IMR-90 (cell line): Measurements from ENCODE around the gene MUC5AC. TPM values are rescaled to one million over a fixed set of nuclear protein-coding genes. Genes with fewer than 3 reads are reported as not detected.

Experiments
- ATAC-seq: fragments of 200-7000 bp; cut with Tn5 transposase; 2 replicates; pipeline ENCODE4 v1.9.1; 2020; ENCODE audit warnings: low read depth, mild to moderate bottlenecking, moderate library complexity
- BruUV-seq: library from RNA; stranded (reverse); fragments of 400-500 nt; replicated peaks from 2 replicates; lab custom pipeline; 2021; lab: Mats Ljungman, UMichigan
- CTCF ChIA-PET: fragments of 300-600 bp; formaldehyde crosslinking; extraction: SDS; loops from one replicate; lab custom pipeline; 2021; ENCODE audit warnings: antibody characterized with exemption; lab: Yijun Ruan, JAX
- POLR2A ChIA-PET: fragments of 300-600 bp; sonication (Branson Sonifier 250); formaldehyde crosslinking; loops from one replicate; lab custom pipeline; 2022; ENCODE audit warnings: antibody characterized with exemption; ENCODE audit not compliant: unreplicated experiment; lab: Charles Lee
- DNase-seq: peaks from one replicate; pipeline ENCODE4 v3.0.0; 2013
- H2AFZ ChIP-seq: replicated peaks from 2 replicates; pipeline ENCODE3; 2013; ENCODE audit warnings: low read length, mild to moderate bottlenecking; ENCODE audit not compliant: poor library complexity
- H2AK5ac ChIP-seq: 2 replicates; pipeline ENCODE4 v1.6.1; 2013; ENCODE audit warnings: low read depth, low read length, inconsistent platforms
- H2AK9ac ChIP-seq: replicated peaks from 2 replicates; pipeline ENCODE3; 2013; ENCODE audit warnings: mild to moderate bottlenecking, low read depth, low read length, moderate library complexity; ENCODE audit not compliant: poor library complexity
- H2BK120ac ChIP-seq: 2 replicates; pipeline ENCODE4 v1.6.1; 2013; ENCODE audit warnings: low read depth, low read length, inconsistent platforms
- H2BK15ac ChIP-seq: 3 replicates; pipeline ENCODE4 v1.6.1; 2013; ENCODE audit warnings: low read depth, low read length, inconsistent platforms
- H2BK20ac ChIP-seq: 2 replicates; pipeline ENCODE4 v1.6.1; 2013; ENCODE audit warnings: low read depth, mild to moderate bottlenecking, inconsistent platforms, low read length, moderate library complexity
- H2BK5ac ChIP-seq: 2 replicates; pipeline ENCODE4 v1.6.1; 2013; ENCODE audit warnings: mild to moderate bottlenecking, low read depth, low read length, inconsistent platforms; ENCODE audit not compliant: poor library complexity, severe bottlenecking
- H3K14ac ChIP-seq: replicated peaks from 2 replicates; pipeline ENCODE4 v1.6.1; 2013; ENCODE audit warnings: low read depth, low read length, inconsistent platforms
- H3K18ac ChIP-seq: 2 replicates; pipeline ENCODE4 v1.6.1; 2013; ENCODE audit warnings: low read depth, low read length, control low read depth
- H3K23ac ChIP-seq: 2 replicates; pipeline ENCODE4 v1.6.1; 2013; ENCODE audit warnings: low read depth, low read length, inconsistent platforms
- H3K27ac ChIP-seq: 2 replicates; pipeline ENCODE4 v1.5.1; 2013; ENCODE audit warnings: mild to moderate bottlenecking, control low read depth, low read length; ENCODE audit not compliant: insufficient read depth
- H3K27me3 ChIP-seq: 2 replicates; pipeline ENCODE4 v1.6.1; 2013; ENCODE audit warnings: low read length; ENCODE audit not compliant: control insufficient read depth, insufficient read depth
- H3K36me3 ChIP-seq: 2 replicates; pipeline ENCODE4 v1.6.1; 2013; ENCODE audit warnings: low read length, mixed read lengths; ENCODE audit not compliant: control insufficient read depth, insufficient read depth
- H3K4ac ChIP-seq: 2 replicates; pipeline ENCODE4 v1.6.1; 2013; ENCODE audit warnings: low read depth, low read length, inconsistent platforms
- H3K4me1 ChIP-seq: 2 replicates; pipeline ENCODE4 v1.6.1; 2013; ENCODE audit warnings: low read length, mixed read lengths; ENCODE audit not compliant: control insufficient read depth, insufficient read depth
- H3K4me2 ChIP-seq: 2 replicates; pipeline ENCODE4 v1.6.1; 2013; ENCODE audit warnings: low read depth, mild to moderate bottlenecking, control low read depth, low read length, moderate library complexity
- H3K4me3 ChIP-seq: 2 replicates; pipeline ENCODE4 v1.5.1; 2013; ENCODE audit warnings: low read depth, mild to moderate bottlenecking, control low read depth, low read length, moderate library complexity; ENCODE audit not compliant: insufficient read depth
- H3K56ac ChIP-seq: 2 replicates; pipeline ENCODE4 v1.6.1; 2013; ENCODE audit warnings: low read length, inconsistent platforms; ENCODE audit not compliant: insufficient read depth; ENCODE audit errors: extremely low read depth
- H3K79me1 ChIP-seq, 2 experiments: 2 replicates each; pipeline ENCODE4 v1.6.1; 2013; ENCODE audit warnings: low read length in 2 of 2, inconsistent platforms in 1 of 2, low read depth in 1 of 2
- H3K9ac ChIP-seq: 2 replicates; pipeline ENCODE4 v1.6.1; 2013; ENCODE audit warnings: low read depth, low read length, control low read depth
- H3K9me1 ChIP-seq: 2 replicates; pipeline ENCODE4 v1.6.1; 2013; ENCODE audit warnings: low read length, inconsistent platforms; ENCODE audit not compliant: insufficient read depth
- H3K9me3 ChIP-seq: 2 replicates; pipeline ENCODE4 v1.6.1; 2013; ENCODE audit warnings: low read length; ENCODE audit not compliant: control insufficient read depth, insufficient read depth
- H4K20me1 ChIP-seq: 2 replicates; pipeline ENCODE4 v1.6.1; 2013; ENCODE audit warnings: low read length, inconsistent platforms; ENCODE audit not compliant: insufficient read depth
- H4K5ac ChIP-seq: 2 replicates; pipeline ENCODE4 v1.6.1; 2013; ENCODE audit warnings: mild to moderate bottlenecking, low read depth, low read length, control low read depth
- H4K8ac ChIP-seq, 2 experiments: 2 replicates each; pipeline ENCODE4 v1.6.1; 2013; ENCODE audit warnings: low read depth in 2 of 2, low read length in 2 of 2, control low read depth in 1 of 2, inconsistent platforms in 1 of 2
- H4K91ac ChIP-seq: 2 replicates; pipeline ENCODE4 v1.6.1; 2013; ENCODE audit warnings: low read depth, low read length, inconsistent platforms; ENCODE audit not compliant: insufficient read depth
- BHLHE40 ChIP-seq: fragments of 150-350 bp; IDR thresholded peaks from 2 replicates; pipeline ENCODE4 v1.6.1; 2016; ENCODE audit warnings: mild to moderate bottlenecking, low read depth, low read length
- CEBPB ChIP-seq: IDR thresholded peaks from 2 replicates; pipeline ENCODE4 v1.6.1; 2012; ENCODE audit warnings: low read depth, low read length, improper control_type of control experiment
- CHD1 ChIP-seq: IDR thresholded peaks from 2 replicates; pipeline ENCODE4 v1.6.1; 2012; ENCODE audit warnings: low read depth, low read length, improper control_type of control experiment
- CTCF ChIP-seq: conservative IDR thresholded peaks from 2 replicates; pipeline ENCODE4 v1.5.1; 2012; ENCODE audit warnings: mild to moderate bottlenecking, low read depth, low read length, improper control_type of control experiment
- FOS ChIP-seq: fragments of 150-350 bp; IDR thresholded peaks from 2 replicates; pipeline ENCODE4 v1.6.1; 2016; ENCODE audit warnings: low read depth, low read length
- MAFK ChIP-seq: IDR thresholded peaks from 2 replicates; pipeline ENCODE4 v1.6.1; 2012; ENCODE audit warnings: low read depth, low read length, improper control_type of control experiment
- MAZ ChIP-seq: IDR thresholded peaks from 2 replicates; pipeline ENCODE4 v1.6.1; 2012; ENCODE audit warnings: low read depth, mild to moderate bottlenecking, low read length, improper control_type of control experiment, moderate library complexity, borderline replicate concordance
- MXI1 ChIP-seq: IDR thresholded peaks from 2 replicates; pipeline ENCODE4 v1.6.1; 2012; ENCODE audit warnings: low read depth, mild to moderate bottlenecking, low read length, moderate library complexity, borderline replicate concordance
- NFE2L2 ChIP-seq: fragments of 150-350 bp; IDR thresholded peaks from 2 replicates; pipeline ENCODE4 v1.6.1; 2016; ENCODE audit warnings: low read depth, mild to moderate bottlenecking, low read length
- POLR2A ChIP-seq: IDR thresholded peaks from 2 replicates; pipeline ENCODE4 v1.6.1; 2012; ENCODE audit warnings: mild to moderate bottlenecking, low read depth, low read length
- RAD21 ChIP-seq: IDR thresholded peaks from 2 replicates; pipeline ENCODE4 v1.6.1; 2012; ENCODE audit warnings: low read length, improper control_type of control experiment
- RCOR1 ChIP-seq: IDR thresholded peaks from 2 replicates; pipeline ENCODE4 v1.6.1; 2012; ENCODE audit warnings: mild to moderate bottlenecking, low read length, improper control_type of control experiment; ENCODE audit not compliant: insufficient replicate concordance
- RFX5 ChIP-seq: IDR thresholded peaks from 2 replicates; pipeline ENCODE4 v1.8.0; 2012; ENCODE audit warnings: low read depth, mild to moderate bottlenecking, low read length, moderate library complexity
- SMC3 ChIP-seq: fragments of 150-350 bp; IDR thresholded peaks from 2 replicates; pipeline ENCODE4 v1.6.1; 2016; ENCODE audit warnings: low read depth, mild to moderate bottlenecking, antibody characterized with exemption, low read length, moderate library complexity
- WGBS, 2 experiments: methylation state at CpG; one replicate each; pipeline versions ENCODE4 v1.1.5 to v1.1.7; 2013; ENCODE audit warnings: missing lambda C conversion rate in 2 of 2; ENCODE audit not compliant: insufficient read length in 1 of 2; ENCODE audit errors: extremely low coverage in 2 of 2; 5-methylcytosine and 5-hydroxymethylcytosine counted together
- dilution Hi-C: fragments of 300-500 bp; cut with HindIII; formaldehyde crosslinking; loops from one replicate; pipeline ENCODE4 v1.14.3; 2018; ENCODE audit warnings: low sequenced_read_pairs; ENCODE audit not compliant: unreplicated experiment
- in situ Hi-C: fragments of 300-500 bp; cut with MboI; formaldehyde crosslinking; loops from 3 replicates; pipeline ENCODE4 v1.14.3; 2019; ENCODE audit warnings: low sequenced_read_pairs, inconsistent platforms, mixed read lengths
- intact Hi-C: fragments of 100-400 bp; cut with micrococcal nuclease; formaldehyde crosslinking; loops from 2 replicates; pipeline ENCODE4 v1.10.0; 2022
- polyA plus RNA-seq, 3 experiments: library from polyadenylated mRNA; depleted of rRNA; stranded (reverse); fragments of >200 nt; gene quantifications; 2 replicates each; pipeline ENCODE4 v1.2.3, GENCODE V29; 2012; ENCODE audit warnings: low replicate concordance in 1 of 3
- total RNA-seq: library from RNA; depleted of rRNA; stranded (reverse); fragments of >200 nt; gene quantifications from 2 replicates; pipeline ENCODE4 v1.2.3, GENCODE V29; 2012
- TF ChIP-seq, protein P1 (sequence below): fragments of 150-350 bp; IDR thresholded peaks from 2 replicates; pipeline ENCODE4 v1.6.1; 2017; ENCODE audit warnings: mild to moderate bottlenecking, antibody characterized with exemption, low read length, low read depth
- TF ChIP-seq, protein P2 (sequence below): fragments of 150-350 bp; IDR thresholded peaks from 2 replicates; pipeline ENCODE4 v1.6.1; 2016; ENCODE audit warnings: low read depth, mild to moderate bottlenecking, low read length, moderate library complexity, borderline replicate concordance

MUC5AC gene
- total and polyA plus RNA-seq, 2 of the 4 experiments (the other 2 are of a cell fraction) = 0.02 TPM; not detected in 1

- H3K27ac ChIP-seq = no peak overlapping the region
- no peak overlapping the region for H4K91ac ChIP-seq
- TF ChIP-seq, protein P1, sequence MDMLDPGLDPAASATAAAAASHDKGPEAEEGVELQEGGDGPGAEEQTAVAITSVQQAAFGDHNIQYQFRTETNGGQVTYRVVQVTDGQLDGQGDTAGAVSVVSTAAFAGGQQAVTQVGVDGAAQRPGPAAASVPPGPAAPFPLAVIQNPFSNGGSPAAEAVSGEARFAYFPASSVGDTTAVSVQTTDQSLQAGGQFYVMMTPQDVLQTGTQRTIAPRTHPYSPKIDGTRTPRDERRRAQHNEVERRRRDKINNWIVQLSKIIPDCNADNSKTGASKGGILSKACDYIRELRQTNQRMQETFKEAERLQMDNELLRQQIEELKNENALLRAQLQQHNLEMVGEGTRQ = no peak
- no peak for TF ChIP-seq MXI1
- TF ChIP-seq, protein P2, sequence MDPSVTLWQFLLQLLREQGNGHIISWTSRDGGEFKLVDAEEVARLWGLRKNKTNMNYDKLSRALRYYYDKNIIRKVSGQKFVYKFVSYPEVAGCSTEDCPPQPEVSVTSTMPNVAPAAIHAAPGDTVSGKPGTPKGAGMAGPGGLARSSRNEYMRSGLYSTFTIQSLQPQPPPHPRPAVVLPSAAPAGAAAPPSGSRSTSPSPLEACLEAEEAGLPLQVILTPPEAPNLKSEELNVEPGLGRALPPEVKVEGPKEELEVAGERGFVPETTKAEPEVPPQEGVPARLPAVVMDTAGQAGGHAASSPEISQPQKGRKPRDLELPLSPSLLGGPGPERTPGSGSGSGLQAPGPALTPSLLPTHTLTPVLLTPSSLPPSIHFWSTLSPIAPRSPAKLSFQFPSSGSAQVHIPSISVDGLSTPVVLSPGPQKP = no peak
- TF ChIP-seq BHLHE40 = no peak
- TF ChIP-seq MAZ = no peak
- no peak for TF ChIP-seq POLR2A
- no peak for TF ChIP-seq RFX5
- TF ChIP-seq RCOR1 = no peak
- no peak for TF ChIP-seq FOS
- no peak for TF ChIP-seq RAD21
- no peak for TF ChIP-seq CEBPB
- no peak for TF ChIP-seq CHD1
- no peak for TF ChIP-seq NFE2L2
- no peak for TF ChIP-seq SMC3
- TF ChIP-seq MAFK = no peak
- no peak for TF ChIP-seq CTCF
- H4K8ac ChIP-seq = no peak overlapping the region
- no peak overlapping the region for H4K5ac ChIP-seq
- no peaks in the 10 kb centered on the region for H3K9me1 ChIP-seq
- no peak overlapping the region for H2BK5ac ChIP-seq
- H3K27me3 ChIP-seq = peaks cover 17% of the 10 kb centered on the region
- H2BK120ac ChIP-seq = no peak overlapping the region
- intact Hi-C loops = no loop called here
- H3K4ac ChIP-seq = no peak overlapping the region
- no peak overlapping the region for H3K23ac ChIP-seq
- no peak for DNase-seq
- H2AK5ac ChIP-seq = no peak overlapping the region
- H3K4me1 ChIP-seq = no peaks in the 10 kb centered on the region
- no peak for ATAC-seq
- WGBS, 2 experiments = 90% methylated on average over 15 of the region's 30 CpGs; no CpG with 5 or more reads in 1 of the 2 experiments
- dilution Hi-C loops = no loop called here
- no peaks in the 10 kb centered on the region for H4K20me1 ChIP-seq
- H3K9ac ChIP-seq = no peak overlapping the region
- ChIA-PET POLR2A (no interaction called here), CTCF (no interaction called here)
- H2AK9ac ChIP-seq = no peak overlapping the region
- BruUV-seq = no TSS peak
- H3K18ac ChIP-seq = no peak overlapping the region
- no peak overlapping the region for H2BK20ac ChIP-seq
- peak overlapping the region; percentile 39 for H2AFZ ChIP-seq
- no peak overlapping the region for H3K4me3 ChIP-seq
- H2BK15ac ChIP-seq = no peak overlapping the region
- no peaks in the 10 kb centered on the region for H3K36me3 ChIP-seq
- in situ Hi-C loops = no loop called here
- H3K9me3 ChIP-seq = peaks cover 4% of the 10 kb centered on the region
- H3K79me1 ChIP-seq = no peaks in the 10 kb centered on the region
- H3K14ac ChIP-seq = no peak overlapping the region
- H3K56ac ChIP-seq = no peak overlapping the region
- H3K4me2 ChIP-seq = no peak overlapping the region
Observed at GRCh38 chr11:1126935-1127663, 30.7 kb upstream of the MUC5AC start.
